MM.1S (cell line): ENCODE measurements around the gene G6PD.
A peak's percentile ranks its signal among the peaks of the same experiment; 100 is the strongest.

ENCODE experiments used
- DNase-seq: peaks from one replicate; pipeline ENCODE4 v3.0.0-alpha.2; 2015
- H2AFZ ChIP-seq: fragments of 300-600 bp; sonication (generic); 2 replicates; pipeline ENCODE4 v1.6.0; 2016; ENCODE audit warnings: antibody characterized with exemption, low read length
- H3F3A ChIP-seq: fragments of 300-600 bp; sonication (generic); 2 replicates; pipeline ENCODE4 v1.6.1; 2016; ENCODE audit warnings: mild to moderate bottlenecking, antibody characterized with exemption, low read length, moderate library complexity, mixed read lengths; ENCODE audit not compliant: insufficient read depth
- H3K27ac ChIP-seq: fragments of 300-600 bp; sonication (generic); 2 replicates; pipeline ENCODE4 v1.5.1; 2016; ENCODE audit warnings: mild to moderate bottlenecking, low read length
- H3K27me3 ChIP-seq: fragments of 300-600 bp; sonication (generic); replicated peaks from 2 replicates; pipeline ENCODE4 v1.6.0; 2016; ENCODE audit warnings: low read length; ENCODE audit not compliant: insufficient read depth
- H3K36me3 ChIP-seq: fragments of 300-600 bp; sonication (generic); replicated peaks from 2 replicates; pipeline ENCODE4 v1.6.1; 2016; ENCODE audit warnings: mild to moderate bottlenecking, low read length, mixed read lengths; ENCODE audit not compliant: insufficient read depth
- H3K4me1 ChIP-seq: fragments of 300-600 bp; sonication (generic); 2 replicates; pipeline ENCODE4 v1.6.1; 2016; ENCODE audit warnings: low read length, mixed read lengths
- H3K4me2 ChIP-seq: fragments of 300-600 bp; sonication (generic); 2 replicates; pipeline ENCODE4 v1.6.0; 2016; ENCODE audit warnings: low read depth, low read length
- H3K4me3 ChIP-seq: fragments of 300-600 bp; sonication (generic); 2 replicates; pipeline ENCODE4 v1.5.1; 2016; ENCODE audit warnings: low read length, mixed read lengths
- H3K79me2 ChIP-seq: fragments of 300-600 bp; sonication (generic); 2 replicates; pipeline ENCODE4 v1.6.1; 2016; ENCODE audit warnings: mixed run types, low read length, mixed read lengths
- H3K9ac ChIP-seq: fragments of 300-600 bp; sonication (generic); 2 replicates; pipeline ENCODE4 v1.6.1; 2016; ENCODE audit warnings: low read length, mixed read lengths
- H3K9me2 ChIP-seq: fragments of 300-600 bp; sonication (generic); replicated peaks from 2 replicates; pipeline ENCODE4 v1.6.1; 2016; ENCODE audit warnings: mild to moderate bottlenecking, low read length, mixed read lengths; ENCODE audit not compliant: insufficient read depth
- H3K9me3 ChIP-seq: fragments of 300-600 bp; sonication (generic); replicated peaks from 2 replicates; pipeline ENCODE4 v1.6.1; 2016; ENCODE audit warnings: mild to moderate bottlenecking, low read length, mixed read lengths; ENCODE audit not compliant: insufficient read depth
- H4K20me1 ChIP-seq: fragments of 300-600 bp; sonication (generic); 2 replicates; pipeline ENCODE4 v1.6.1; 2016; ENCODE audit warnings: mild to moderate bottlenecking, low read length, moderate library complexity, mixed read lengths; ENCODE audit not compliant: insufficient read depth
- CTCF ChIP-seq: fragments of 300-600 bp; sonication (generic); IDR thresholded peaks from 2 replicates; pipeline ENCODE4 v1.5.1; 2016; ENCODE audit warnings: antibody characterized with exemption, low read length, mixed read lengths
- EZH2 ChIP-seq: fragments of 300-600 bp; sonication (generic); optimal IDR thresholded peaks from 2 replicates; pipeline ENCODE3; 2017; ENCODE audit warnings: low read depth, mild to moderate bottlenecking, antibody characterized with exemption, low read length, mixed read lengths
- EZH2phosphoT487 ChIP-seq: fragments of 300-600 bp; sonication (generic); IDR thresholded peaks from 2 replicates; pipeline ENCODE4 v1.6.1; 2018; ENCODE audit warnings: antibody characterized with exemption, low read length

G6PD gene

GRCh38 chrX:154515090-154515965 lies 31.3 kb downstream of the G6PD start:
- TF ChIP-seq CTCF (no peak), EZH2phosphoT487 (no peak), EZH2 (no peak)
- no peaks in the 10 kb centered on the region for H3K36me3 ChIP-seq
- H3K79me2 ChIP-seq = peaks cover 4% of the 10 kb centered on the region; the same call in 1 of the 2 replicates
- no peaks in the 10 kb centered on the region for H3K27me3 ChIP-seq
- H3K4me1 ChIP-seq = no peaks in the 10 kb centered on the region
- H3K4me3 ChIP-seq = peak overlapping the region; percentile 76
- H3K9ac ChIP-seq = peak overlapping the region; percentile 94
- H3K9me2 ChIP-seq = no peaks in the 10 kb centered on the region
- no peaks in the 10 kb centered on the region for H4K20me1 ChIP-seq
- H2AFZ ChIP-seq = no peak overlapping the region
- peak overlapping the region; percentile 64 for H3K27ac ChIP-seq
- peak; percentile 42 for DNase-seq
- no peaks in the 10 kb centered on the region for H3K9me3 ChIP-seq
- no peaks in the 10 kb centered on the region for H3F3A ChIP-seq
- peak overlapping the region; percentile 64 for H3K4me2 ChIP-seq

GRCh38 chrX:154513716-154514115 lies 32.9 kb downstream of the G6PD start:
- Histone ChIP-seq H3K9me2 (no peaks in the 10 kb centered on the region), H3K9me3 (no peaks in the 10 kb centered on the region), H3K36me3 (no peaks in the 10 kb centered on the region), H3K9ac (no peak overlapping the region), H3K4me3 (no peak overlapping the region), H3K27me3 (no peaks in the 10 kb centered on the region), H2AFZ (no peak overlapping the region), H3K4me1 (no peaks in the 10 kb centered on the region), H3K79me2 (peaks cover 4% of the 10 kb centered on the region; the same call in 1 of the 2 replicates), H3F3A (no peaks in the 10 kb centered on the region), H4K20me1 (no peaks in the 10 kb centered on the region), H3K27ac (no peak overlapping the region), H3K4me2 (no peak overlapping the region)
- TF ChIP-seq EZH2phosphoT487 (no peak), CTCF (no peak), EZH2 (no peak)
- no peak for DNase-seq

GRCh38 chrX:154512879-154513553 lies 33.6 kb downstream of the G6PD start:
- Histone ChIP-seq H3K27me3 (no peaks in the 10 kb centered on the region), H3F3A (no peaks in the 10 kb centered on the region), H3K27ac (no peak overlapping the region), H3K9me3 (no peaks in the 10 kb centered on the region), H3K9me2 (no peaks in the 10 kb centered on the region), H2AFZ (no peak overlapping the region), H3K4me2 (no peak overlapping the region), H3K9ac (no peak overlapping the region), H3K4me1 (no peaks in the 10 kb centered on the region), H3K36me3 (no peaks in the 10 kb centered on the region), H3K4me3 (no peak overlapping the region), H4K20me1 (no peaks in the 10 kb centered on the region), H3K79me2 (peaks cover 4% of the 10 kb centered on the region; the same call in 1 of the 2 replicates)
- no peak for DNase-seq
- TF ChIP-seq EZH2phosphoT487 = no peak
- no peak for TF ChIP-seq CTCF
- no peak for TF ChIP-seq EZH2
